H54 (cell line): Measurements from ENCODE around the gene ADM5.

ENCODE experiments used
- DNase-seq: peaks from one replicate; pipeline ENCODE4 v3.0.0; 2011; ENCODE audit warnings: low spot score, mixed read lengths; ENCODE audit not compliant: insufficient read length
- FAIRE-seq: peaks from 3 replicates; lab custom pipeline; 2011; peaks lifted over from hg19 to GRCh38; lab: Jason Lieb, UNC
- POLR2A ChIP-seq: IDR thresholded peaks from 2 replicates; pipeline ENCODE4 v1.6.1; 2011; ENCODE audit warnings: low read depth, mild to moderate bottlenecking, low read length

Gene ADM5

DNA sequence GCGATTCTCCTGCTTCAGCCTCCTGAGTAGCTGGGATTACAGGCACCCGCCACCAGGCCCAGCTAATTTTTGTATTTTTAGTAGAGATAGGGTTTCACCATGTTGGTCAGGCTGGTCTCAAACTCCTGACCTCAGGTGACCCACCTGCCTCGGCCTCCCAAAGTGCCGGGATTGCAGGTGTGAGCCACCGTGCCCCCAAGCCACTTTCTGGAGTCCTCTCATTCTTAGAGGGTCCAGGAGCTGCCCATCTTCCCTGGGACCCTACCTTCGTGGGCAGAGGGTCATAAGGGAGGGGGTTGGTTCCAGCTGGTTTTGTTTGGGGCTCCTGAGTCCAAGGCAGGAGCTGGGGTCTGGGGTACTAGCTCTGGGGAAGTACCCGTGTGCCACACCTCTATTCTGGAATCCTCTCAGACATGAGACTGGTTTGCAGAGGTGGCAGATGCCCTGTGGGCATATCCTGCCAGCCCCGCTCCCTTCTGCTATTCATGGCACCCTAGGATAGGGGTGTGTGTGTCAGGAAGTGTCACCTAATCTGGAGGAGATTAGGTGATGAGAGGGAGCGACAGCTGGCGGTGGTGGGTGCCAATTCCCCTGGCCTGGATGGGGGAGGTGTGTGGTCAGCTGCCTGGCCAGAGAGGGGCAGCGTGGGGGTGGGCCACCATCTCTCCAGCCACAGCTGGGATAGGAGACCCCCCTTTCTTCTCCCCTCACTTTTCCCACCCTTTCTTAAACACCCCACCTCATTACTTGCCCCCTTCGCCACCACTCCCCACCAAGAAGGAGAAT lies 10.2 kb upstream of the ADM5 start:
- FAIRE-seq (no peak), DNase-seq (no peak)
- no peak for TF ChIP-seq POLR2A

GRCh38 chr19:49679771-49680413 lies 9.5 kb upstream of the ADM5 start:
- no peak for FAIRE-seq
- TF ChIP-seq POLR2A = no peak

GRCh38 chr19:49680421-49681351 lies 8.7 kb upstream of the ADM5 start:
- TF ChIP-seq POLR2A = no peak
- no peak for FAIRE-seq
- peak; percentile 96 for DNase-seq

More at GRCh38 chr19:49679771-49680413, 9.5 kb upstream of the ADM5 start:
- no peak for DNase-seq

DNA sequence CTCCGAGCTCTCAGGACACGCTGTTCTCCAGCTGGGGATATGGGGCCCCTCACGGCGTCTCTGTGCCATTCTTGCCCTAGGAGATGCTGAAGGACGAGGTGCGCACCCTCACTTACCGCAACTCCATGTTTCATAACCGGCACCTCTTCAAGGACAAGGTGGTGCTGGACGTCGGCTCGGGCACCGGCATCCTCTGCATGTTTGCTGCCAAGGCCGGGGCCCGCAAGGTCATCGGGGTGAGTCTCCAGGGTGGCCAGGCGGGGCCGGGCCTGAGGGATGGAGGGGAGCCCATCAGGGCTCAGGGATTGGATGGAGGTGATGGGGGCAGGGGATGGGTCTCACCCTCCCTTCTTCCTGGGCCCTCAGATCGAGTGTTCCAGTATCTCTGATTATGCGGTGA lies 7.6 kb upstream of the ADM5 start:
- no peak for TF ChIP-seq POLR2A
- DNase-seq (no peak), FAIRE-seq (no peak)

GRCh38 chr19:49682274-49682673 lies 7.1 kb upstream of the ADM5 start:
- no peak for FAIRE-seq
- DNase-seq = no peak
- TF ChIP-seq POLR2A = no peak

DNA sequence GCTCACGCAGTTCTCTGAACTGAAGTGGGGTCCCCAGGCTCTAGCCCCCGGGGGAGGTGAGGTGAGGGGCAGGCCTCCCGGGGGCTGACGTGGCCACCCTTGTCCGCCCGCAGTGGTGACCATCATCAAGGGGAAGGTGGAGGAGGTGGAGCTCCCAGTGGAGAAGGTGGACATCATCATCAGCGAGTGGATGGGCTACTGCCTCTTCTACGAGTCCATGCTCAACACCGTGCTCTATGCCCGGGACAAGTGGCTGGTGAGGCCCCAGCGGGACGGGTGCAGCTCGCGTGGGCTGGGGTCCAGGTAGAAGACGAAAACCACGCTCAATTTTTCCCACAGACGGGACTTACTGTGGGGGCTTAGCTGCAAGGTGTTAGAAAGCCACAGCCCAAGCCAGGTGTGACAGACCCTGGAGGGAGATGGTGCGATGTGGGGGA lies 5.6 kb upstream of the ADM5 start:
- DNase-seq (no peak), FAIRE-seq (no peak)
- no peak for TF ChIP-seq POLR2A

DNA sequence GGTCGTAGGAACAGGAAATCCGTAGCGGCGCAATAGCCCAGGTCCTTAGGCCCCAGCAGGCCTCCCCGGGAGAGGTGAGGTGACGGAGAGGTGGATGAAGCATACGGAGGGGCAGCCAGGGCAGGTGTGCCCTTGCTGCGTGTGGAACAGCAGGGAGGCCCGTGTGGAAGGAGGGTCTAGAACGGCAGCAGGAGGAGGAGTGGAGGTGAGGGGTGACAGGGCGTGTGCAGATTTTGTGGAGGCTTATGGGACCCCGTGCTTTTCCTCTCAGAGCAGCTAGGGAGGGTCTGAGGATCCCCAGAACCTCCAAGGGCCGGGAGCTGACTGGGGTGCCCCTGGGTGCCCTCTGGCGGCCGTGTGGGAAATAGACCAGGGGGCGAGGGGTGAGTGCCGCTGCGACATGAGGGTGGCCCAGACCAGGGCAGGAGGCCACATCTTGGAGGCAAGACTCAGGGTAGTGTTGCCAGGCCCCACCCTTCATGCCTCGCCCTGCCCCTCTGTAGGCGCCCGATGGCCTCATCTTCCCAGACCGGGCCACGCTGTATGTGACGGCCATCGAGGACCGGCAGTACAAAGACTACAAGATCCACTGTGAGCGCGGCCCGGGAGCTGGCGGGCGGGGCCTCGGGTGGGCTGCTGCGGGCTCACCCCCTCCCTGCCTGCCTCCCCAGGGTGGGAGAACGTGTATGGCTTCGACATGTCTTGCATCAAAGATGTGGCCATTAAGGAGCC lies 5.0 kb upstream of the ADM5 start:
- DNase-seq = no peak

GRCh38 chr19:49684983-49685553 lies 4.3 kb upstream of the ADM5 start:
- no peak for FAIRE-seq
- no peak for TF ChIP-seq POLR2A
- no peak for DNase-seq

More for the DNA sequence above, 5.0 kb upstream of the ADM5 start:
- no peak for TF ChIP-seq POLR2A
- no peak for FAIRE-seq

DNA sequence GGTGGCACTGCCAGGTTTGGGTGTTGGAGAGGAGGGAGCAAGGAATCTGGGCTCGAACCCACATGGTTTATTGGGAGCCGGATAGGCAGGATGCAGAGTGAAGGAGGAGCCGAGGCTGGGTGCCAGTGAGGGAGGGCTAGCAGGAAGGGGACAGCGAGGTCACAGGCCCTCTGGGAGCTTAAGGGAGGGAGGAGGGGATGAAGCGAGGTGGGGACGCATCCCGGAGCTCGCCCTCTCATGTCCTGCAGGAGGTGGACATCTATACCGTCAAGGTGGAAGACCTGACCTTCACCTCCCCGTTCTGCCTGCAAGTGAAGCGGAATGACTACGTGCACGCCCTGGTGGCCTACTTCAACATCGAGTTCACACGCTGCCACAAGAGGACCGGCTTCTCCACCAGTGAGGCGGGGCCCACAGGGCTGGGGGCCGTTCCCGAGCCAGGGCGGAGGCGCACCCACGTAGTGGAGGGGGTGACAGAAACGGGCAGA lies 3.5 kb upstream of the ADM5 start:
- FAIRE-seq = no peak
- no peak for DNase-seq
- no peak for TF ChIP-seq POLR2A

GRCh38 chr19:49686503-49687088 lies 2.8 kb upstream of the ADM5 start:
- FAIRE-seq (no peak), DNase-seq (no peak)
- no peak for TF ChIP-seq POLR2A

- DNase-seq = no peak
- no peak for FAIRE-seq
- TF ChIP-seq POLR2A = no peak
Observed at GRCh38 chr19:49687150-49687549, 2.2 kb upstream of the ADM5 start.

DNA sequence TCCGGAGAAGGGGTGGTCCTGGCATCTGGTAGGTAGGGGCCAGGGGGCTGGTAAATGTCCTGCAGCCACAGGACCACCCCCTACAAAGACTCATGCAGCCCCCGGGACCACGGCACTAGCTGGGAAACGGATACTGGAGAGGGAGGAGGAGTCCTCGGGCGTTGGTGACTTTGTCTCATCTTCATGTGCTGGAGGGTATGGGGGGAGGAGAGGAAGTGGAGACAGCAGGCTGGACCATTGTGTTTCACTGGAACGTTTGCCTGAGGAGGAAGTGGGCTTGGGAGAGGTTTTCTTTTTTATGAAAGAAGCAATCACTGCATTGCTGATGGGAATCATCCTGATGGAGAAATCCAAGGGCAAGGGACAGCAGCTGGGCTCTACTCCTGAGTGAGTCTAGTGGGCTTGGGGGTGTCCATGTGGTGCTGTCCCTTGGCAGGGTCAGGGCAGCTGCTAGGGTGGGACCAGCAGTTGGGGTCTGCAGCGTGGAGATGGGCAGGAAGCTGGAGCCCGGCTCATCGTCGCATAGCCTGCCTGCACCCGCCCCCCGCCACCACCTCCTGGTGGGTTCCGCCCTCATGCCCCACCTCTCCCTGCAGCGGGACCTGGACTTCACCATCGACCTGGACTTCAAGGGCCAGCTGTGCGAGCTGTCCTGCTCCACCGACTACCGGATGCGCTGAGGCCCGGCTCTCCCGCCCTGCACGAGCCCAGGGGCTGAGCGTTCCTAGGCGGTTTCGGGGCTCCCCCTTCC lies 1.7 kb upstream of the ADM5 start:
- no peak for DNase-seq
- no peak for TF ChIP-seq POLR2A
- FAIRE-seq = no peak
